GM21526 (cell line): Measurements from ENCODE around the gene SPINT4.
"Not testable (repeated sequence)": the region's sequence is repeated elsewhere in the genome, so short reads cannot be mapped to it uniquely, and the experiment has no call there.

ENCODE experiments used
- ATAC-seq: cut with Tn5 transposase; IDR thresholded peaks from one replicate; pipeline ENCODE4 v1.9.1; 2021; ENCODE audit warnings: moderate library complexity; ENCODE audit not compliant: unreplicated experiment, low FRiP score

The SPINT4 gene

DNA sequence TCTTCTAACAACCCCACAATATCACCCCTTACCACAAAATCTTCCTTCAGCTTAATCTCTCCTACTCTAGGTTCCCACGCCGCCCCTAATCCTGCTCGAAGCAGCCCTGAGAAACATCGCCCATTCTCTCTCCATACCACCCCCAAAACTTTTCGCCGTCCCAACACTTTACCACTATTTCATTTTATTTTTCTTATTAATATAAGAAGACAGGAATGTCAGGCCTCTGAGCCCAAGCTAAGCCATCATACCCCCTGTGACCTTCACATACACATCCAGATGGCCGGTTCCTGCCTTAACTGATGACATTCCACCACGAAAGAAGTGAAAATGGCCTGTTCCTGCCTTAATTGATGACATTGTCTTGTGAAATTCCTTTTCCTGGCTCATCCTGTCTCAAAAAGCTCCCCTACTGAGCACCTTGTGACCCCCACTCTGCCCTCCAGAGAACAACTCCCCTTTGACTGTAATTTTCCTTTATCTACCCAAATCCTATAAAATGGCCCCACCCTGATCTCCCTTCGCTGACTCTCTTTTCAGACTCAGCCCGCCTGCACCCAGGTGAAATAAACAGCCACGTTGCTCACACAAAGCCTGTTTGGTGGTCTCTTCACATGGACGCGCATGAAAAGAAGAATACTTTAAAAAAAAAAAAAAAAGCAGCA is 42.6 kb downstream of the SPINT4 start:
- ATAC-seq, result not testable (repeated sequence)

GRCh38 chr20:45765307-45765875 is 43.2 kb downstream of the SPINT4 start:
- ATAC-seq, result no peak

- no peak for ATAC-seq
Measured at GRCh38 chr20:45765980-45766379, 43.8 kb downstream of the SPINT4 start.

GRCh38 chr20:45768479-45768878 is 46.3 kb downstream of the SPINT4 start:
- no peak for ATAC-seq

- ATAC-seq, result no peak
Measured at GRCh38 chr20:45771182-45771759, 49.1 kb downstream of the SPINT4 start.

DNA sequence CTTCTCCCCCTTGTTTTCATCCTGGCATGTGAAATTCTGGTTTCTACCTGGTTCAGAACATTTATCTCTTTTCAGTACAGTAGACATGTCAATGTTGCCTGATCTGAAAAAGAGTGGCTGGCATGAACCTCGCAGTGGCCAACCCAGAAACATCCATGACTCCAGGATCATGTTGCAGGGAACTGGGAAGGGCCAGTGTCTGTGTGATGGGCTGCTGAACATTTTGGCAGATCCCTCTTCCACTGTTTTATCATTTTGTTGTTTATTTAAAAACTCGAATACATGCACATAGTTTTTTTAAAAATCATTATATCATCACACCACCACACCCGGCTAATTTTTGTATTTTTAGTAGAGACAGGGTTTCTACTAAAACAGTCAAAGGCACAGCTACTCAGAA is 50.5 kb downstream of the SPINT4 start:
- ATAC-seq, result no peak

DNA sequence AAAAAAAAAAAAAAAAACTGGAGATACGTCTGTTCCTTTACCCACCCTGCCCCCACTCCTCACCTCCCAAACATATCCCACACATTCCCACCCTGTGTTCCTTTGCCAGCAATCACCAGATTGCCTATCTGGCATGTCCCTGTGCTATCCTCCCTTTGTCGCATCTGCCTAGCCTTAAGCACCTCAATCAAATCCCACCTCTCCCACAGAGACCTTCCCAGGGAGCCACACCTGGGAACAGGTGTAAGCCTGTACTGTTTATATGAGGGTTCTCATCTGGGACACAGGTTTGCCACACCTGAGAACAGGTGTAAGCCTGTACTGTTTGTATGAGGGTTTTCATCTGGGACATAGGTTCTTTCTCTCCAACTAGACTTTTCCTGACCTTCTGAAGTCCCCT is 52.8 kb downstream of the SPINT4 start:
- ATAC-seq, result no peak

DNA sequence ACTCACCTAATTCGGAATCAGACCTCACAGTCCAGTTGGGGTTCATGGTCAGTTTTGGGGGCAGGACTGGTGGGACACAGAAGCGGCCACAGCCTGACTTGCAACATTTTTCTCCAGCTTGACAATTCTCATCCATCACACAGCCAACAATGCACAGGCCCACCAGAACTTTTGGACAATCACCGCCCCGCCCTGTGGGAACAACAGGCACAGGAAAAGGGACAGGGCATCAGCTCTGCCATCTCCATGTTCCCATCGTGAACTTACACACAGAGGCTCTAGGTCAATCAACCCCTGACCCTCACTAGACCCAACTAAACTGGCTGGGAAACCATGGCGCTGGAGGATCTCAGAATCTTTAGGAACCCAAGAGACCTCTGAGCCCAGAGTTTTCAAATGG is 53.3 kb downstream of the SPINT4 start:
- no peak for ATAC-seq
